ENCODE results near the gene SLC28A3. TPM values are rescaled to one million over a fixed set of nuclear protein-coding genes. Genes with fewer than 3 reads are reported as not detected.

The SLC28A3 gene
- total RNA-seq, 1 donor from 2014 or later, result 0.53 TPM

GRCh38 chr9:84357275-84357674 is 16.7 kb upstream of the SLC28A3 start:
- FAIRE-seq (no peak), DNase-seq (ENCODE audit: low read depth) (peak; percentile 21)
- TF ChIP-seq CTCF (IDR thresholded peaks at IDR 0.05; ENCODE audit: insufficient read depth, low read length, severe bottlenecking), result no peak
- no peaks in the 10 kb centered on the region for H3K27me3 ChIP-seq (ENCODE audit: control insufficient read depth, insufficient read depth, low read length)
- no peaks in the 10 kb centered on the region for H3K36me3 ChIP-seq (ENCODE audit: control insufficient read depth, insufficient read depth, low read length)
- no peak overlapping the region for H3K4me3 ChIP-seq (ENCODE audit: low read depth, low read length)

- FAIRE-seq (no peak), DNase-seq (ENCODE audit: low read depth) (no peak)
- TF ChIP-seq CTCF (IDR thresholded peaks at IDR 0.05; ENCODE audit: insufficient read depth, low read length, severe bottlenecking), result no peak
- H3K36me3 ChIP-seq (ENCODE audit: control insufficient read depth, insufficient read depth, low read length), result no peaks in the 10 kb centered on the region
- no peaks in the 10 kb centered on the region for H3K27me3 ChIP-seq (ENCODE audit: control insufficient read depth, insufficient read depth, low read length)
- H3K4me3 ChIP-seq (ENCODE audit: low read depth, low read length), result no peak overlapping the region
Observed at GRCh38 chr9:84354035-84354434, 13.5 kb upstream of the SLC28A3 start.

GRCh38 chr9:84349671-84350070 is 9.1 kb upstream of the SLC28A3 start:
- no peak for DNase-seq (ENCODE audit: low read depth)
- FAIRE-seq, result no peak
- no peaks in the 10 kb centered on the region for H3K27me3 ChIP-seq (ENCODE audit: control insufficient read depth, insufficient read depth, low read length)
- TF ChIP-seq CTCF (IDR thresholded peaks at IDR 0.05; ENCODE audit: insufficient read depth, low read length, severe bottlenecking), result no peak
- no peaks in the 10 kb centered on the region for H3K36me3 ChIP-seq (ENCODE audit: control insufficient read depth, insufficient read depth, low read length)
- no peak overlapping the region for H3K4me3 ChIP-seq (ENCODE audit: low read depth, low read length)

- no peak for TF ChIP-seq CTCF (IDR thresholded peaks at IDR 0.05; ENCODE audit: insufficient read depth, low read length, severe bottlenecking)
- no peak overlapping the region for H3K4me3 ChIP-seq (ENCODE audit: low read depth, low read length)
- FAIRE-seq (no peak), DNase-seq (ENCODE audit: low read depth) (peak; percentile 16)
- no peaks in the 10 kb centered on the region for H3K36me3 ChIP-seq (ENCODE audit: control insufficient read depth, insufficient read depth, low read length)
- H3K27me3 ChIP-seq (ENCODE audit: control insufficient read depth, insufficient read depth, low read length), result no peaks in the 10 kb centered on the region
Observed at GRCh38 chr9:84343111-84343521, 2.6 kb upstream of the SLC28A3 start.

- DNase-seq (ENCODE audit: low read depth) (peak; percentile 79), FAIRE-seq (peak; percentile 66)
- TF ChIP-seq CTCF (IDR thresholded peaks at IDR 0.05; ENCODE audit: insufficient read depth, low read length, severe bottlenecking), result no peak
- Histone ChIP-seq H3K36me3 (ENCODE audit: control insufficient read depth, insufficient read depth, low read length) (no peaks in the 10 kb centered on the region), H3K4me3 (ENCODE audit: low read depth, low read length) (no peak overlapping the region), H3K27me3 (ENCODE audit: control insufficient read depth, insufficient read depth, low read length) (no peaks in the 10 kb centered on the region)
Observed at GRCh38 chr9:84339962-84340361, 596 bp downstream of the SLC28A3 start.

- H3K27me3 ChIP-seq (ENCODE audit: control insufficient read depth, insufficient read depth, low read length), result no peaks in the 10 kb centered on the region
- no peak overlapping the region for H3K4me3 ChIP-seq (ENCODE audit: low read depth, low read length)
- TF ChIP-seq CTCF (IDR thresholded peaks at IDR 0.05; ENCODE audit: insufficient read depth, low read length, severe bottlenecking), result no peak
- DNase-seq (ENCODE audit: low read depth), result no peak
- no peaks in the 10 kb centered on the region for H3K36me3 ChIP-seq (ENCODE audit: control insufficient read depth, insufficient read depth, low read length)
- no peak for FAIRE-seq
Observed at GRCh38 chr9:84339503-84339902, 1.1 kb downstream of the SLC28A3 start.
